Stimulated activated CD8-positive, alpha-beta memory T cell treated with anti-CD3 and anti-CD28 coated beads, Interleukin-7, amount 100 ng/mL, for 1 hour (primary cell): ENCODE data around the gene INF2.

ENCODE experiments used
- DNase-seq, 2 donors: peaks; one replicate each; pipeline ENCODE4 v3.0.0-alpha.2; 2020; ENCODE audit warnings: low read depth in 2 of 2

INF2 gene

DNA sequence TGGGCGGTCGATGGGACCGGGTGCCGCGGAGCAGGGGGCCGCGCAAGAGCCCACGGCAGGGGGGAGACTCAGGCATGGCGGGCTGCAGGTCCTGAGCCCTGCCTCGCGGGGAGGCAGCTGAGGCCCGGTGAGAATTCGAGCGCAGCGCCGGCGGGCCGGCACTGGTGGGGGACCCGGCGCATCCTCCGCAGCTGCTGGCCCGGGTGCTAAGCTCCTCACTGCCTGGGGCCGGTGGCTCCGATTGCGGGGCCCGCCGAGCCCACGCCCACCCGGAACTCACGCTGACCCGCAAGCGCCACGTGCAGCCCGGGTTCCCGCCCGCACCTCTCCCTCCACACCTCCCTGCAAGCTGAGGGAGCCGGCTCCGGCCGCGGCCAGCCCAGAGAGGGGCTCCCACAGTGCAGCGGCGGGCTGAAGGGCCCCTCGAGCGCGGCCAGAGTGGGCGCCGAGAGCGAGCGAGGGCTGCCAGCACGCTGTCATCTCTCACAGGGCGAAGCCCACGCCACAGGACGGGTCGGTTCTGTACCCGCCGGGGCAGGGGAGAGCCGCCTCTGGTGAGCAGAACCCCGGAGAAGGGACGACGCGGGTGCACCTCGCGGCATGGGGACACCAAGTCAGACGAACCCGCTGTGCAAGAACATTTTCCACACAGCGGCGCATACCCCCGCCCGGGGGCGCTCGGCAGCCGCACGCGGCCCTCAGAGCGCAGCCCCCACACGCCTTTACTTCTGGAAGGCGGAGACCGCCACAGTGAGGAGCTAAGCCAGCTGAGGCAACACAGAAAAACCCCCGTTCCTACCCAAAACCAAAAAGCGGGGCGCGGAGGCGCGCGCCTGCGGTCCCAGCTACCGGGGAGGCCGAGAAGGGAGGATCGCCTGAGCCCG lies 62.4 kb downstream of the INF2 start:
- DNase-seq: no peak

DNA sequence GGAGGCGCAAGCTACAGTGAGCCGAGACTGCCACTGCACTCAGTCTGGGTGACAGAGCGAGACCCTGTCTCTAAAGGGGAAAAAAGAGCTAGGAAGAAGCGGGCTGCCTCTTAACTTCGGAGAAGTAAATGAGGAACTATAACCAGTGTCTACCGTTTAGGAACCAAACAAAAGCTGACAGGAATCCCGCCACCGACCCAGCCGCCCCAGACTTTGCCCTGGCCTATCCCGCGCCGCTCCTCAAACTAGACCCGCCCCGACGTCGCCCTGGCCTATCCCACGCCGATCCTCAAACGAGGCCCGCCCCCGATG lies 63.0 kb downstream of the INF2 start:
- no peak for DNase-seq

DNA sequence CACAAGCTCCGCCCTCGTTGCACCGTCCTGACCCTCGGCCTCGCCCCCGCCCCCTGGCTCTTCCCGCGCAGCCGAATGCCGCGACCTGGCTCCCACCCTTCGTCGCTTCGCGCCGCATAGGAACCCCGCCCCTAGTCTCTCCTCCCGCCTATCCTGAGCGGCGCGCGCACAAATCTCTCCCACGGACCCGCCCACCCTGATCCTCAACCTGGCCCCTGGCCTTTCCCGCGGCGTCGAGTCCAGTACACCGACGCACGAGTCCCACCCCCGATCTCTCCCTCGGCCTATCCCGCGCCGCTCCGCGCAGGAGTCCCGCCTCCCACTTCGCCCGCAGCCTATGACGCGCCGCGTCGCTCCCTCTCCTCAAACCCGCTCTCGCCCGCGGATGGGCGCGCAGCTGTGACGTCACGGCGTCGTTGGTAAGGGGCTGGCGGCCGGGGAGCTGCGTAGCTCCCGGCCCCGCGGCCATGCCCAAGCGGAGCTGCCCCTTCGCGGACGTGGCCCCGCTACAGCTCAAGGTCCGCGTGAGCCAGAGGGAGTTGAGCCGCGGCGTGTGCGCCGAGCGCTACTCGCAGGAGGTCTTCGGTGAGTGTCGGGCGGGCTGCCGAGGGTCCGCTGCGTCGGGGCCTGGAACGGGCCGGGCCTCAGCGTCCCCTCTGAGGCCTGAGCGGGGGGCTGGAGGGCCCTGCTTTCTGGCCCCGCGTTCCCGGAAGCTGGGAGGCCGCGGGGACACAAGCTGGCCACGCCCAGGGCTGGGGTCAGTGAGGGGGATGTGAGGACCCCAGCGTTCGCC lies 63.5 kb downstream of the INF2 start, which contains the start of gene SIVA1:
Gene SIVA1, plus strand, starts transcription at position 413 of the 793 bp plus-strand sequence. Its CDS starts 55 bp downstream, at position 468.
- peak; percentile 99 for DNase-seq

DNA sequence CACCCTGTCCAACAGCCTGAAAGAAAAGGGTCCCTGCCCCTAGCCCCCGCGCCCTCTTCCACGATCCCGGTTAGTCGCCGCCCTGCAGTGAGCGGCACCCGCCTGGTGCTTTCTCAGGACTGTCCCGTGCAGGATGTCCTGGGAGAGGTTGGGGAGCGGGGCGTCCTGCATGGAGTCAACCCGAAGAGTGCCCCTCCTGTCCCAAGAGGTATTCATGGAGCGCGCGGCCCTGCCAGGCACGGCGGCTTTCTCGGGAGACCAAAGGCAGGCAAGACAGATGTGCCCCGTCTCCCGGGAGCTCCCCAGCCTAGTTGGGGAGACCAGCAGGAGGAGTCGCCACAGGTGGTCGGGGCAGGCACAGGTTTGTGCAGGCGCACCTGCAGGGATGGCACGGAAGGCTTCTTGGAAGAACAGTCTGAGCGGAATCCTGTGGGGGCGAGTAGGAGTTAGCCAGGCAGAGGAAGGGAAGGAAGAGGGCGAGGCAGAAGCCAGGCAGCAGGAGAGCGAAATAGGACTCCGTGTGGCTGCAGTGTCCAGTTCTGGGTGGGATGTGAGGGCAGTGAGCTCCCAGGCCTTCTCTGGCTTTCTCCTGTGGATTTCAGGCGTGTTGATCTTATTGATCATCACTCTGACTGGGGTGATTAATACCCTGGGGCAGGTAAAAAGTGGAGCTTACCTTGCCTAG lies 64.3 kb downstream of the INF2 start:
- DNase-seq: no peak

DNA sequence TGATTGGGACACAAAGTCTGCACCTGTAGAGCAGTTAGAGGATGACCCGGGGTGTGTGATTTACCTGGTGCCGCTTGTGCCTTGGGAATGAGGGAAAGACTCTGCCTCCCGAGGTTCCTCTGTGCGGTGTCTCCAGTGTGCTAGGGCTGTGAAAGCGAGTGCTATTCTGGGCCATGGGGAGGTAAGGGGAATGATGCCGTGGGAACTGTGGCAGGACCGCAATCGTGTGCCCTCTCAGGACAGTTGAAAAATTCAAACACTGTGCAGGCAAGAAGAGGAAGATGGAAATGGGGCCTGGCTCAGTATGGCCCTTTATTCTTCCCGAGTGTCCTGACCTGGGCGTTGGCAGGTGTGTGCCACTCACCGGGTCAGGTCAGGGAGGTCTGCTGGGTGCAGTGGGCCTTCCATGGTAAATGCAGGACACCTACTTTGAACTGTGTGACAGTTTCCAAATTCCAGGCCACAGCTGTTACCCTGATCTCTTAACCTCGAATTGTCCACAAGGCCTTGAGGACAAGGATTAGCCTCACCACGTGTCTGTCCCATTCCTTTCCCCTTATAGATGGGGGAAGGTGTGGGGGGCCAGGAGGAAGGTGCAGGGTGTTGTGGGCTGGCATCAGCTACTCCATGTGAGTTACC lies 64.9 kb downstream of the INF2 start:
- DNase-seq: no peak

DNA sequence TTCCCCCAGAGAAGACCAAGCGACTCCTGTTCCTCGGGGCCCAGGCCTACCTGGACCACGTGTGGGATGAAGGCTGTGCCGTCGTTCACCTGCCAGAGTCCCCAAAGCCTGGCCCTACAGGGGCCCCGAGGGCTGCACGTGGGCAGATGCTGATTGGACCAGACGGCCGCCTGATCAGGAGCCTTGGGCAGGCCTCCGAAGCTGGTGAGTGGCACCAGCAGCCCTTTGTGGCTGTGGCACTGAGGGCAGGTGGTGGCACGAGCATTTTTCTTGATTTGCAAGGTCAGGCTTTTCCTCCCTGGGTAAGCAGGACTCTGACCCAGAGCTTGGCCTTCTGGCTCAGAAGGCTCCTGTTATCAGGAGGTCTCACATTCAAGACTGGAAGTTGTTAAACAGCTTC lies 66.2 kb downstream of the INF2 start:
- DNase-seq: no peak

DNA sequence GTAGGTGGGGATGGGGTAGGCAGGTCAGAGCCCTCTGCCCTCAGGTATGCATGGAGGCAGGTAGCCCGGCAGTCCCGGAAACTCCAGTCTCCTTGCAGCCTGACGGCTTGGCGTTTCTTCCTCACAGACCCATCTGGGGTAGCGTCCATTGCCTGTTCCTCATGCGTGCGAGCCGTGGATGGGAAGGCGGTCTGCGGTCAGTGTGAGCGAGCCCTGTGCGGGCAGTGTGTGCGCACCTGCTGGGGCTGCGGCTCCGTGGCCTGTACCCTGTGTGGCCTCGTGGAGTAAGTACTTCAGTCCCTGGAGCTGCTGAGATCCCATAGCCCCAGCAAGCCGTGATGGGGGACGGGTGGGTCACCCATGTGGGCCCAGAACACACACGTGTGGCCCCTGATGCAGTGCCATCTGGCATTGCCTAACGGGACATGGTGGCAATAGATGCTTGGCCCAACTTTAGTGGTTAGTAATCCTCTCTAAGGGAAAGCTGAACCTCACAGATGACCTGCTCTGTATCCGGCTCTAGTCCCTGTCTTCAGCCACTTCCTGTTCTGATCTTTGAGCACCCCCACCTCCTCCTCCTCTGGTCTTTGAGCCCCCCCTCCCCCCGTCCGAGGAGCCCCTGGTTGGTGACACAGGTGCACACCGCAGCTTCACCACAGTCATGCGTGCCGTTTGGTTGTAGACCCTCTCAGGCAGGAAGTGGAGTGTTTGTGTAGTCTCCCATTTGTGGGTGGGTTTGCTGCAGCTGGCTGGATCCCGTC lies 67.2 kb downstream of the INF2 start:
- no peak for DNase-seq

DNA sequence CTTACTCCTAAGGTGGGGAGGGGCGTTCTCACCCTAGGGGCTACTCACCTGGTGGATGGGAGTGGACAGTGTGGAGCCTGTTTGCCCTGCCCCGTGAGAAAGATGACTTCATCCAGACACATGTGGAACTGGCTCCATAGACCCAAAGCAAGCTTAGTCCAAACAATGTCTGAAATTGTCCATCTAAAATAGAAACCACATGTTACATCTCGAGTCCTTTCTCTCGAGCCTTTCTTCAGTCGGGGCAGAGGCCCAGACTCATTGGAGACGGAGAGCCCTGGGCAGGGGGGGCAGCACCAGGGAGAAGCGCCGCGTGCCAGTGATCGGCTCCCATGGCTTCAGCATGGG lies 67.8 kb downstream of the INF2 start:
- DNase-seq: no peak

DNA sequence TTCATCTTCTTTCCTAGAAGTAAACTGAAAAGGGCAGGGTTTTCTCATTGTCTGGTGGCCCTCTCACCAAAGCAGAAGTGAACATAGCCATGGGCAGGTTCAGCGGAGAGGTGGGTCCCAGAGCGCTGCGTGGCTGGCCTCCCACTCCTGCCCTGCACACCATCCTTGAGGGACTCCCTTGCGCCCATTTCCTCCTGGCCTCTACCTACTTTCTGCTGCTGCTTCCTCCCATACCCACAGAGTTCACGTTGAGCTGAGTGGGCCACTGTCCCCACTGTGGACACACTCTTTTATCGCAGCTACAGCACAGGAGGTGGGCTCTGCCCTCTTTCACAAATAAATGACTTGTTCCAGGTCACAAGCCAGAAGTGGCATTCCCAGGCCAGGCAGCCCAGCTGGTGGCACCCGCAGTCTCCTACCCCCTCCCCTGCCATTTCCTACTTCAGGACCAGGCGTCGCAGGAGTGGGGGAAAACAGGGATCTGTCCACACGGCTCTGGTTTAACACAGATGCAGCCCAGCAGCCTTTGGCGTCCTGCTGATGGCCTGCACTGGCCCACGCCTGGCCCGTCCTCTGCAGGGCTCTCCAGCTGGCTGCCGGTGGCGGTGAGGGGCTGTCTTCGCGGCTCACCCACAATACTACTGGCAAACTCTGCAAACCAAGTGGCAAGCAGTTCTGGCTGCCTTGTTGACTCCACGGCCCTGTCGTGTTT lies 68.4 kb downstream of the INF2 start:
- DNase-seq: no peak

DNA sequence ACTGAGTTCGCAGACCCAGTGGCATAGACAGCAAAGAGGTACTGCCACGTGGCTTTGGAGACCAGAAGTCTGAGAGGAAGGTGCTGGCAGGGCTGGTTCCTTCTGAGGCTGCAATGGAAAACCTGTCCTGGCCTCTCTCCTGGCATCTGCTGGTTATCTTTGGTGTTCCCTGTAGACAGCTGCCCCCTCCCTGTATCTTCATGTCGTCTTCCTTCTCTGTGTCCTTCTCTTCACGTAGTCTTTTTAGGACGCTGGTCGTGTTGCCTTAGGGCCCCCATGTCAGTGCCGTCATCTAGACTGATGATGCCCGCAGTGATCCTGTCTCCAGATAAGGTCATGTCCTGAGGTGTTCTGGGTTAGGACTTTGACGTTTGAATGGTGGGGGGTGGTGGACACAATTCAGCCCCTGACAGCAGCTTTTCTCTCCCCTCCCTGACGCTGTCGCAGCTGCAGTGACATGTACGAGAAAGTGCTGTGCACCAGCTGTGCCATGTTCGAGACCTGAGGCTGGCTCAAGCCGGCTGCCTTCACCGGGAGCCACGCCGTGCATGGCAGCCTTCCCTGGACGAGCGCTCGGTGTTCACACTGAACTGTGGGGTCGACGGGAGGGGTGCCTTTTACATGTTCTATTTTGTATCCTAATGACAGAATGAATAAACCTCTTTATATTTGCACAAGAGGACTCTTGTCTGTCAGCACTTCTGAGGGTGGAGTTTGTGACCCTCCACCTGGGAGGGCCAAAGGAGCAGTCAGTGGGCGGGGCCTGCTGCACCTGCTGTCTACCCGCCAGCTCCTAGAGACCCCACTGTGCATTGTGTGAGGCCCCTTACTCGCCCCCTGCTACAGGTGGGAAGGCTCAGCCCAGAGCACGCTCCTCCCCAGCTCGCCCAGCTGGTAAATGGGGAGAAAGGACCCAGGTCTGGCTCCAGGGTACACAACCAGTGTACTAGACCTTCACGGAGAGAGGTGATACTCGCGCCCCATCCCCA lies 69.9 kb downstream of the INF2 start:
- no peak for DNase-seq

DNA sequence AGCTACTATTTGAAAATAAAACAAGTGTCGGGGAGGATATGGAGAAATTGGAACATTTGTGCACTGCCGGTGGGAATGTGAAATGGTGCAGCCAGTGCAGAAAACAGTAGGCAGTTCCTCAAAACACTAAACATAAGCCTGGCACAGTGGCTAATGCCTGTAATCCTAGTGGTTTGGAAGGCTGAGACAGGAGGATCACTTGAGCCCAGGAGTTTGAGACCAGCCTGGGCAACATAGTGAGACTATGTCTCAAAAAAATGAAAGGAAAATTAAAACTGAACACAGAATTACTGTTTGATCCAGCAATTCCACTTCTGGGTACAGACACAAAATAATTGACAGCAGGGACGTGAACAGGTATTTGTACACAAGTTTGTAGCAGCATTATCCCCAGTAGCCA lies 76.1 kb downstream of the INF2 start:
- no peak for DNase-seq

DNA sequence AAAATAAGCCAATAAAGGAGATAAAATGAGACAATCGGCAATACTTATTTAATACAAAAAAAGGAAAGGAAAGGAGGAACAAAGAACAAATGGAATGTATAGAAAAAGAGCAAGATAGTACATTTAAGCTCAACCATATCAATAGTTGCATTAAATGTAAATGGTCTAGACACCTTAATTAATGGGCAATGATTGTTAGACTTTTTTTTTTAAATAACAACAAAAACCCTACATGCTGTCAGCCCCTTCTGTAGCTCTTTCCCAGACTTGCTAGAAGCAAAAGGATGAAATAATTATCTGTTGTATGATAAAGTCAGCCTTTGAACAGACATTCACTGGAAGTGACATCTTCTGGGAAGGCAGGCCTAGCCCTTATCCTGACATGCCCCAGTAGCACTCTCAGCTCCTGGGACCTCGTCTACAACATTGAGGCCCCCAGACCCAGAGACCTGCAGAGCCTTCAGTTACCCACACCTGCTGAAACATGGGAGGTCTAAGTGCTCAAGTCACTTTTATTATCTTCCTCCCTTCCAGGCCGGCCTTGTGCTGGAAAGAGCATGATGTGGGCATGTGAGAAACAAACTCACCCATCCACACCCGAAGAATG lies 76.9 kb downstream of the INF2 start:
- no peak for DNase-seq

DNA sequence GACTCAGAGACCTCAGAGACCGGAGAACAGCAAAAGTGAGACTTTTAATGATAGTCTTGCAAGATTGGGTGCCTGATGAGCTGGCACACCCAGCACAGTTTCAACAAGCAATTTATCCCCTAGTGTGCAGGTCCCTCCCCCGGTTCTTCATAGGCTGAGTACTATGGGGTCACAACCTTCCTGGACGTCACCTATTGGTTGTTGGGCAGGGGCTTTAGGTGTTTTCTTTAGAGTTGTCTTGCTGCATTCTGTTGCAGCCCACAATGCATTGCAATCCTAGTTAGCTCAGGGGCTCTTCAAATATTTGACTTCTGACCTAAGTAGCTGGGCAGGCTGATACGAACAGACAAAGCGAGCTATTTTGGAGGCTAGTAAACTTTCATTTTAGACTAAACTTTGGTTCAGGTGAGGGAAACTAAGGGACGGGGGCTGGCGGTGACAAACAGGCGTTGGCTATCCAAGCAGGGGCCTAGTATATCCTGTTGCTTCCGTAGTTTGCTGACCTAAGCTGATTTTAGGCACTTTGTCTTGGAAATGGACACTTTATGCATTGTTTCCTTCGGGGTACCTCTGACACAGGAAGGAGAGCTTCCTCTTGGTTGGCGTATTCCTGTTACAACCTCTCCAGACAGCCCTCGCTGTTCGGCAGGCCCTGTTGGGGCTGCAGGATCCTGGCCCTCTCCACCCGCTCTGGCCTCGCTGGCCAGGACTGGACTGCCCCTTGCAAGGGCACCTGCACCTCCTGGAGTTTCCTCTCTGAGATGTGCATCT lies 77.6 kb downstream of the INF2 start:
- DNase-seq: no peak

DNA sequence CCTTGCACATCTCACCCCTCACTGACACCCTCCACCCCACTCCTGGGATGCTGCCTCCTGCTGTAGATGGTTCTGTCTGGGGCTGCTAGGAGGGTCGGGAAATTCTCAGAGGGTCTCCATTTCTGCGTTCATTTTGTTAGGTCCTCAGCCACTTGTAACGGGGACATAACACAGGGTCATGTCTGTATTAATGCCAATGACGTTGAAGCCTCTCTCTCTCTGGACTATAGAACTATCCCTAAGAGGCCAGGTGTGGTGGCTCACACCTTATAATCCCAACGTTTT lies 78.2 kb downstream of the INF2 start:
- no peak for DNase-seq

DNA sequence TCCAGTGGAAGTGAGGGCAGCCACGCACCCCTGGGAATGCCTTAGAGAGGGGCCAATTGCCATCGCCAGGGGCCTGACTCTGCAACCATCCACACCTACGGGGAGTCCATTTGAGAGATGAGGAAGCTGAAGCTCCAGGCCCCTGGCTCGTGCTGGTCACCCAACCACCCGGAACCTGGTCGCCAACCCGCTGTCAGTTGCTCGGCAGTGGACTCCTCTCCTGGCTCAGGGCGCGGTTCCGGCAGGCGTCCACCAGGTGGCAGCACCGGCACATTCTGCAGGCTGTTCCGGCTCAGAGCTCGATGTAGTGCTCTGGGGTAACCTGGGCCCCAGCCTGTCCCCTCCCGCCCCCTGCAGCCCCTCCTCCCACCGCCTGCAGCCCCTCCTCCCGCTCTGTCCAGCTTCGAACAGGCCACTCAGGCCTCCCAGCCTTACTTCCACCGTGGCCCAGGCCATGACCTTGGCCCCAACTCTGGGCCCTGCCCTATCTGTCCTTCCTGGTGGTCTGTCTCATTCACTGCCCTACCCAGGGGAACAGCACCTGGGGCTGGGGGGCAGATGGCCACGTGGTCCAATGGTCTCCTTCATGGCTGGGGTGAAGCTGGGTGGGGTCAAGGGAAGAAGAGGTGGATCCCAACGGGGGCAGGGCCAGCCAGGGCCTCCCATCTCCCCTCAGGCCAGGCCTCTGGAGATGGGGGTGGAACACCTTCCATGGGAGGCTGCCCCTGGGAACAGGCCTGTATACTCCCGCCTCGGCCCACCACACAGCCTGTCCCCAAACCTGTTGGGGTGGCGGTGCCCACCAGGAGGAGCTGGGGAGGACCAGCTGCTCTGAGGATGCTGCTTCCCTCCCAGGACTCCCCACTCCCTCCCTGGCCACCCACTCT lies 79.3 kb downstream of the INF2 start:
- peak; percentile 87 to 93 for DNase-seq

DNA sequence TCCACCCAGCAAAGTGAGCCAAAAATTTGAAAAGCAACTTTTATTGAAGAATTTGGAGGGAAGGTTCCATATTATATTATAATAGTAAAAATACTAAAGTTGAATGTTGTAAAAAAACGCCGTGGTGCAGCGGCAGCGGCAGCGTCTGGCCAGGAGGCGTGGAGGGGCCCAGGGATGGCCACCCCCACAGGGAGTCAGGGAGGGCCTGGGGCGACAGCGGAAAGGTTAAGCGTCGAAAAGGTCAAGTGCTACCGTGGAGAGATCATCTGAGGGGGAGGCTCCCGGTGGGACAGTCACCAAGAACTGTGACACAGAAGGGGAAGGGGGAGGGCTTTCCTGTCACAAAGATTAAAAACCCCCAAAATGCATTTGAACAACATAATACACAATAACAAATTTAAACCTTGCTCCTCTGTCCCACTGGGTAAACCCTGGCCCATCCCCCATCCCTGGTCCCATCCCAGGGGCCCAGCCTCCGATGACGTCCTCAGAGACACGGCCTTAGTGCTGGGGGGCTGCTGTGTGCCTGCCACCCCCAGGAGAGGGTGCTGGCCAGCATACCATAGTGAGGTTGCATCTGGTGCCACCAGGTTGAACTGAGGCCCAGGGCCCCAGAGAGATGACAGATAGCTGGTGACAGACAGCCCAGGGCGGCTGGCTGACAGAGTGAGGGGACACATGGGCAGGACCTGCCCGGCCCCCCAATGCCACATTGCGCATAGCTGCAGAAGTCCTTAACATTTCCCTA lies 80.1 kb downstream of the INF2 start:
- DNase-seq: no peak

DNA sequence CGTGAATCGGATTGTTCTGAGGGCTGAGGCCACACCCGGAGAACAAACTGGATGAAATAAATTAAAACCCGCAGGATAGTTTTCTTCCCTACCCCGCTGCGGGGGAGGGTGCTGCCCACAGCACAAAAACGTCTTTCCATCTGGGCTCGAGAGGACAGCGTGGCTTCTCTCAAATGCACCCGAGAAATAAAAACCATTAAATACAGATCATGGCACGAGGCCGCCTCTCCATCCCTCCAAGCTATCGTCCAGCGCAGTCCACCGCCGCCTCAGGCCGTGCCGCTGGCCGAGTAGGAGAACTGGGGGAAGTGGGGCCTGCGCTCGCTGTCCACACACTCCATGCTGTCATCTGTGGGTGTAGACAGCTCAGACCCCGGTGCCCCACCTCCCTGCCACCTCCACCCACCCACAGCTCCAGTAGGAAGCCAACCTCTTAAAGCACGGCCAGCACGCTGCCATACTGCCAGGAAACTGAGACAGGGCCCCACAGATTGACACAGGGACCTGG lies 80.7 kb downstream of the INF2 start:
- no peak for DNase-seq
